CD4-positive, alpha-beta T cell treated with Interleukin-1 beta for 1 hour (primary cell): ENCODE data around the gene SLC25A21.

Experiments used
- DNase-seq, 2 donors: peaks; one replicate each; pipeline ENCODE4 v3.0.0-alpha.2; 2020 to 2022

The SLC25A21 gene

DNA sequence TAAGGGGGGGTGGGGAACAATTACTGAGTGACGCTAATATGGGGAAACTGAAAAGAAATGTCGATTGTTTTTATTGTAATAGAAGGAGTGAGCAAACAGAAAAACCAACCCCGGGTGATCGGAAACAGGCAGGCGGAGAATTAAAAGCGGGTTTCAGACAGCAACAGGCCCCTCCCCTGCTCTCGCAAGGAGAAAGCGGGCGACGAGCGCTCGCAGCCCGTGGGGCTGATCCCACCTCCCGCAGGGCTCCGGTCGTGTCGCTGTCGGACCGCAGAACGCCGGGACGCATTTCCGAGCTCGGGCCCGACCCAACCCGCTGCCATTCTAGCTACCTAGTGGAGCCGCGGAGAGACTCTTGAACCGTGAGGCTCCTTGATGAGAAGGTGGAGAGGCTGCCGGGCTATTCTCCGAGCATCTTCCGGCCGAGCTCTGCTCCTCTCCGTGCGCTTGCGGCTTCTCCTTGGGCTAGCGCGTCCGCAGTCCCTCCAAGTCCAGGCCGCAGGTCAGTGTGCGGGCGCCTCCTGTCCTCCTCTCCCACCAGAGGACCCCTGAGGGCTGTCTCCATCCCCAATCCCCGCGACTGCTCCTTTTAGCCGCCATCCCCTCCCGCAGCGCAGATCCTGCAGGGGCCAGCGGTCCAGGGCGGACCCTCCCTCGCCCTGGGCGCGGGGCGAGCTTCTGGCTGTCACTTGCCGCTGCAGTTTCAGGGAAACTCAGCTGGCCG is 514.8 kb downstream of the SLC25A21 start:
- no peak for DNase-seq

- no peak for DNase-seq
Measured at GRCh38 chr14:36656687-36657398, 515.6 kb downstream of the SLC25A21 start.

- DNase-seq: no peak
Measured at GRCh38 chr14:36655963-36656686, 516.3 kb downstream of the SLC25A21 start.

DNA sequence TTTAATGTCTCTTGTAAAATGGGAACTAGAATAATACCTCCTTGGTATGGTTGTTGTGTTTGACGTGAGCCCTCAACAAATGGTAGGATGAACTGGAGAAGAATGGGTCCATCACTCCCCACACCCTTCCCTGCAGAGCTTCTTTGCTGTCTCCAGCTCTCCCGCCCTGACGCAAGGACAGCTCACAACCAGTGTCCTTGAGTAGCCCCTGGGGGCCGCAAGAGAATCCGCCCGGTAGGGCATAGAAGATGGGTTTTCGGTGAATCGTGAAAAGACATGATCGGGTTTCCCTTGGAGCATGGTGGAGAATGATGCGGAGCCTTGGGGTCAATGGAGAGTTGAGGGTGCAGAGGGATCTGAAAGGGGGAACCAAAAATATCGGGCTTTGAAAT is 516.8 kb downstream of the SLC25A21 start:
- no peak for DNase-seq

DNA sequence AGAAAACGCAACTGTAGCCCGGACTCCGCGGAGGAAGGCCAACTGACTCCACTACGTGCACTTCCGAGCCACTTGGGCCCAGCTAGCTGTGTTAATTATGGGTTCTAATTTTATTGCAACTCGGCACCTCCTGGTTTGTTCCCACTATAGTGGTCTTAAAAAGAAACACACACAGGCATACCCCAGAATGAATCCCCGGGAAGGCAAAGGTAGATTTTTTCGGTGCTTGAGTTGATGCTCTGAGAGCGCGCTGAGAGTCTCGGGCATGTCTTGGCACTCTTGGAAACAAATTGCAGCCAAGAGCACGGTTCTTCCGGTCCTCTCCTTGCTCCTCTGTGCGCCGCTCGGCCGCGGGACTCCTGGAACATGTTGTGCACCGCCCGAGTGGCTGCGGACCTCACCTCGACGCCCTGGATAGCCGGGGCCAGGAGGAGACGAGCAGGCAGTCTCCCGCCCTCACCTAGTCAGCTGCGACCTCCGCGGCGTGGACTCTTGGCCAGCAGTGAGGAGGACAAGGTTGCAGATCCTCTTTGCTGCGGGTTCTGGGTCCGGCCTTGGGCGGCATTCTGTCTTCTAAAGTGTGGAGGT is 517.5 kb downstream of the SLC25A21 start:
- no peak for DNase-seq

DNA sequence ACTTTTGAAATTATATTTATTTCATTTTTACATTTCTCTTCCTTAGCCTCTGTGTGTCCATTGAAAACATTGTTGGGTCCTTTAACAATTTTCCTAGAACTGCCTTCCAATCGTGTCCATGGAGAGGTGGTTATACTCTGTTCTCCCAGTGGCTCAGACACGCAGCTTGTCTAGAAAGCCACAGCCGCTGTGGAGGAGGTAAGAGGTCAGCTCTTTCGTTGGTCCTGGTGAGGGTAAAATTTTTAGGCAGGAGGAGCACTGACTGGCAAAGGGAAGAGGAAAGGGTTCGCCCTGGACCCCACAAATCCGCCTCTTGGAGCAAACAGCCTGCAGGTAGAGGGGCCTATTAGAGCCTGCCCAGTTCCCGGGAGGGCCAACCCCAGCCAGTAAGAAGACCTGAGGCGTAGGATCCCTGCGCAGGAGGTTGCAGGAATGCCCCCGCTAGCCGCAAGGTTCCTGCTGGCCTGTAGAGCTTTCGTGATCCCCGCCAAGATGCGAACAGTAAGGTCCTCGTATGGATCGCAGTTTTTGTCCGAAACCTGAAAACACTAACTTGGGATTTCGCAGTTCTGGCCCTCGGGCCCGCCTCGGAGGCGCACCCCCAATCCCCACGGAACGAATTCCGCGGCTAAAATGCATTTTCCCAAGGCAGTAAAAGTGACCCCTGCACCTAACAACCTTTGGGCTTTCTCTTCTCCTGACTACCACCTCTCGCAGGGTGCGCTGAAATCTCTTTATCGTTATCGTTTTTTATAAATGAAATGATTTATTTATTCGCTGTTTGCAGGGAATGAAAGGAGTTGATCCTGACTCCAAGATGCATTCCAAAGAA is 518.2 kb downstream of the SLC25A21 start:
- no peak for DNase-seq

DNA sequence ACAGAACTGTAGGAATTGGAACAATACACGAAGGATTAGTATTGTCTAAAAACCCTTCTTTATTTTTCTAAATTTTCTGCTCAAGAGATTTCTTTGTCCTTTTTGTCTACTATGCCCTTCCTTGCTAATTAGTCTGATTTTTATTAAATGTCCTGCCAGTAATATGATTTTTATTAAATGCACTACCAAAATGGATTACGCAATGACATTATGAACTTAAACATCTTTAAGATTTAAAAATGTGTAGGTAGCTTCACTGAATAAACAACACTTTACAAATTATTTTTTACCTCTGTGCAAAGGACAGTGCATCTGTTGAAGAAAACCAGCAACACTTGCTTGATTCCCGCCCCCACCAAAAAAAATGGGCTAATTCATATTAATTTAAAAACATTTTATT is 519.0 kb downstream of the SLC25A21 start:
- DNase-seq: no peak

GRCh38 chr14:36652542-36653201 is 519.7 kb downstream of the SLC25A21 start:
- DNase-seq: no peak

DNA sequence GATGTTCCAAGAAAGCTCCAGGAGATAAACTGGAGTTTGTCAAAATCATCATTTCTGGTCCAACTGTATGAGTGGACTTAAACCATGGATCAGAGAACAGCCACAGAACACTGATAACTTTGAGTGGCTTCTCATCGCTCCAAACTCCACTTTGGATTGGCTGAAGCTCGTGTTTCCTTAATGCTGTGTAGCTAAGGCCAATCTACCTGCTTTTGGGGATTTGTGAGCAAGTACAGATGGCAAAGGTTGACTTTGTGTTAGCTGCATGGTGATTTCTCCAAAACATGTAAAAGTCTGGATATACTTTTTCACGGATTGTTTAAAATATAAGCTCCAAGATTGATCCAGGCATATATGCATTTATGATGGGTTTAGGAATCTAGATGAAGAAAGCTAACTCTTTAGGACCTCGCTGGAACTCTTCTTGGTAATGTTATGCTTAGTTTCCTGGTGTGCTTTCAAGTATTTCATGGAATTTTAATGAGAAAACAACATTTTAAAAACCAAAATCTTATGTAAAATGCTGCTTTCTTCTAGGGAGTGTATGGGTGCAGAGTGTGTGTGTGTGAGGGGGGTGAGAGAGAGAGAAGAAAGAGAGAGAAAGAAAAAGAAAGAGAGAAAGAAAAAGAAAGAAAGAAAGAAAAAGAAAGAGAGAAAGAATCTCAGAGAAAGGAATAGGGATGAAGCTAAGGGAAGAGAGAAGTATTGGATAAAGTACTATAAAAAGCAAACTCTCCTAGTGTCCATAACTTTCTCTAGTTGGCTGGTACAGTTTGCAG is 522.3 kb downstream of the SLC25A21 start:
- no peak for DNase-seq

GRCh38 chr14:36647824-36648753 is 524.3 kb downstream of the SLC25A21 start:
- DNase-seq: no peak

DNA sequence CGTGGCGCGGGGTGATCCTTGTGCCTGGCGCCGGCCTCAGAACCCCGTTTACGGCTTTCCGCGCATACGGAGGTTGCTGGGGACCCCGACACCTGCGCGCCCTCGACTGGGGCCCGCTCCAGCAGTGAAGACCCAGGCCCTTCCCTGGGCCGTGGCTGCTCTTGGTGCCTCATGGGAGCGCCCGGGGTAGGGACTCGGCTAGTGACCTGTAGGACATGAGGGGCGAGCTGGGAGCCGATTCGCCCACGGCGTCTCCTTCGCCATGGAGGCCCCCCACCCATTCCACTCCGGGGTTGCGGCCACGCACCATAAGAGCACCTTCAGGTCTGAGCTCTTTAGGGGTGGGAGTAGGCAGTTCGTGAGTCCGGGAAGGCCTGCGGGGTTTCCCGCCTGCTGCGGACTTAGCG is 525.0 kb downstream of the SLC25A21 start:
- DNase-seq: no peak

GRCh38 chr14:36646664-36647416 is 525.6 kb downstream of the SLC25A21 start:
- DNase-seq: no peak

DNA sequence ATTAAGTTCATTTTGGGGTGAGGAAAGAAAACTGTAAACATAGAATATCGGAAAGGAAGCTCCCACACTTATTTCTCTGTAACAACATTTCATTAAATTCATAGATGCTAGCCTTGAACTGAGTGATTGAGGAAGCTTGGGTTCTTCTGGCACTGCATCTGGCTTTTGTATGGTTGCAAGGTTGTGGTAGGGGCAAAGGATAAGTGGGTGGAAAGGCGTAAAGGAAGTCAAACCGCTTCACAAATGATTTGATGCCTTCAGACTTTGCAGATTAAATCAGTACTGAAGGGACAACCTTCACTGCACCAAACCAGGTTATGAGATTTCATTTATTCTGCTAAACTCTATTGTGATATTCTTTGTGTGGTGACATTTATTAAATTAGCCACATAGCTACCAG is 538.8 kb downstream of the SLC25A21 start:
- no peak for DNase-seq
